Measurements from ENCODE around the gene MINAR2.

MINAR2 gene

GRCh38 chr5:129771058-129771838, 23.4 kb downstream of the MINAR2 start:
- no peak for DNase-seq

DNA sequence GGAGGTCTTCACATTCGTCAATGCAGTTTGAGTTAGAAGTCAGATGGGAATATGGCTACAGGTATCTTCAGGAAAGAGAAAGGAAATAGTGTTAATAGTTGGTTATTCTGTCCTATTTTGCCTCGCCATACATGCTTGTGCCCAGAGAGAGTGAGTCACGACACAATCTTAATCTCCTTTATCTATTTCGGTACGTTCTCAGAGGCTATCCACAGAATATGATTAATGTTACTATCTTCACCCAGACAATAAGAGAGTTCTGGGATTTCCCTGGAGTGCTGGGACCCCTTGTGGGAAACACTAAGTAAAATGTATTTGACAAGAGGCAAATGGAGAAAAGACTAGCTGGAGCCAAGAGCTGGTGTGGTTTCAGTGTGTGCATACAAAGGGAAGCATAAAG, 25.5 kb downstream of the MINAR2 start:
- DNase-seq: no peak

GRCh38 chr5:129781594-129781993, 33.7 kb downstream of the MINAR2 start:
- no peak for DNase-seq

GRCh38 chr5:129803403-129803802, 55.5 kb downstream of the MINAR2 start:
- no peak for DNase-seq

GRCh38 chr5:129804705-129805104, 56.8 kb downstream of the MINAR2 start:
- no peak for DNase-seq

DNA sequence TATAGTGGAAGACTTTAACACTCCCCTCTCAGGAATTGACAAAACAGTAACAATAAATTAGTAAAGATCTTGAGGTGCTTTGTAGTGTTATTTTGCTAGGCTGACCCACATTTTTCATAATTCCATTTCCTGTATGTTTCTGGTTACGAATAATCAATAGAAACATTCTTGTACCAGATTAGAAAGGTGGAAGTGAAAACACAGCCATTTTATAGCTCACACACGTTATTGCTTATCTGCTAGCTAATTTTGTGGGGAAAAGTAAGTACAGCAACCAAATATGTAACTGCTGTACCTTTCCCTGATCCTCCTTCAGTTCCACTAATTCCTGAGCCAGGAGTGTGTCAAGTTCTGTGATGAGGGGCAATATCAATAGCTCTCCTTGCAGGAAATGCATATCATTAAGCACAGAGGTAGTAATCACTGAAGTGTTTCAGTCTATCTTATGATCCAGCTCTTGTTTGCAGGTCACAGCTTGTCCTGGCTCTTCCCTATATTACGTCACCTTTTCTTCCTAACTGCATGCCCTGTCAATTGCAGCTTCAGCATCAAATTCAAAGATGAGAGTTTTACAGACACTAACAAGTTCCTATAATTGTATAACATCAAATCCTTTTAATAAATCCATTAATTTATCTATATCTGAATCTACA, 59.4 kb downstream of the MINAR2 start:
- DNase-seq: no peak
